GM18519 (cell line): ENCODE measurements around the gene RHBDF1.
"Not testable (repeated sequence)": the region's sequence is repeated elsewhere in the genome, so short reads cannot be mapped to it uniquely, and the experiment has no call there.

ENCODE experiments used
- ATAC-seq: cut with Tn5 transposase; IDR thresholded peaks from one replicate; pipeline ENCODE4 v1.9.1; 2021; ENCODE audit warnings: mild to moderate bottlenecking, moderate library complexity; ENCODE audit not compliant: unreplicated experiment, low FRiP score

RHBDF1 gene

DNA sequence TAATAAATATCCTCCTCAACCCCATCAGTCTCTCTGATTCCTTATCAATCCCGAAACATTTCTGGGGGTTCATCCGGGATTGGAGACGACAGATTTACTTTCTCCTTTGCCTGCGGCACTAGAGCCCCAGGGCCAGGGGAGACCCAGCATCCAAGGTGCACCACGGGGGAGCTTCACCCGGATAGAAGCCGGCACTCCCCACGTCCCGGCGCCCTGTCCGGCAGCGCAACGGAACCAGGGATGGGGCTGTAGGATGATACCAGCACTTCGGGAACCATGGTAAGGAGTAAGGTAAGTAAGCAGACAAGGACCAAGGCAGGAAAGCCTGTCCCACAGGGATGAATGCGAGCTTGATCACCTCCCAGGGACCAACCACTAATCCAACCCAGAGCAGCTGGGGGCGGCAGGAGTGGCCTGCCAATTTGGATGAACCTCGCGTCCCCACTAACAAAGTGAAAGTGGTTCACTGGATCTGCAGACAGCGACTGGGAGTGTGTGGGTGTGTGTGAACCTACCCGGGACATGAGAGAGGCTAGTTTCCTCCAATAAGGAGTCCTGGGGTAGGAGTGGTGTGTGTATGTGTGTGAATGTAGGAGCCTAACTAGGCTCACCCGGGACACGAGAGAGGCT is 30.9 kb downstream of the RHBDF1 start:
- no peak for ATAC-seq

DNA sequence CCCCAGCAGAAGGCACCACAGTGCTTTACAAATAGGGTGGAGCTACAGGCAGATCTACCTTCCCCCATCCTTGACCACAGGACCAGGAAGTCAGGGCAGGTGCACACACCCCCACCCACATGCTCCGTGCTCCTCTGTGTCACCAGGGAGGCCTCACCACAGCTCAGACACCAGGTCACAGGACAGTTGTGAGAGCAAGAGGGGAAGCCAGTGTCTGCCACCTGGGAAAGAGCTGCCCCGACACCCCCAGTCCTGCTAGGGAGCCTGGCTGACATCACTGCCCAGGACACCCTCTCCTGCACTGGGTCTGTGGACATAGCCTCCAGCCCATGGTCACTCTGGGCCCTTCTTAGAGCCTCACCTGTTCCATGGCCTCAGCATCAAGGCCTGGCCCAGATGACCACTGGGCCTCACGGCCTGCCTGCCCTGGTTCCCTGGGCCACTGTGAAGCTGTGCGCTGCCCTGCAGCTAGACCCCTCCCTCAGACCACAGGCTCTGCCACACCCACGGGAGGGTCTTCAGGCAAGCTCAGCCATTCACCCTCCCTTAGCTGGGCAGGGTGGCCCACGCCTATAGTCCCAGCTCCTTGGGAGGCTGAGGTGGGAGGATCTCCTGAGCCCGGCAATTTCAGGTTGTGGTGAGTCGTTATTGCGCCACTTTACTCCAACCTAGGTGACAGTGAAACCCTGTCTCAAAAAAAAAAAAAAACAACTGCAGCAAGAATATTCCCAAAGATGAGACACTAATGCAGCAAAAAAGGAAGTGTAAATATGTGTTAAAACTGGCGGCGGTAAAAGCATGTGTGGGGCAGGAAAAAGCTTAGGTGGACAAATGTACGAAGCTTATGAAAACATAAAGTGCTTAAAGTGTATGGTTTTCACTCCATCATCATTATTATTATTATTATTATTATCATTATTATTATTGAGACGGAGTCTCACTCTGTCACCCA is 33.2 kb downstream of the RHBDF1 start:
- ATAC-seq, result no peak

DNA sequence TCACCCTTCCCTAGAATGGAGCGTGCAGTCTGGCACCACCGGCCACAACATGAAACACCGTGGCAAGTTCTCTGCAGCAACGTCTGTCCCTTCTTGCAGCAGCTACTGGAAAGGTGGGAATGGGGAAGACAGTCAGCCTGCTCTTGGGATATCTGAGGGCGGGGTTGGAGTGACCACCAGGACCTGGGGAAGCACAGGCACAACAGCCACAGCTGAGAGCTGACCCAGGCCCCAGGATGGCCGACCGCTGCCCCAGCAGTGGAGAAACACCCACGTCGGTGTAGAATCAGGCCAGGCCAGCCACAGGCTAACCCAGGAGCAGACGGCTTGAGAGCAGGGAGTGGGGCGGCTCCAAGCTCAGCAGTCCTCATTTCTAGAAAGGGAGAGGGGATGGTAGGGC is 34.2 kb downstream of the RHBDF1 start:
- not testable (repeated sequence) for ATAC-seq

DNA sequence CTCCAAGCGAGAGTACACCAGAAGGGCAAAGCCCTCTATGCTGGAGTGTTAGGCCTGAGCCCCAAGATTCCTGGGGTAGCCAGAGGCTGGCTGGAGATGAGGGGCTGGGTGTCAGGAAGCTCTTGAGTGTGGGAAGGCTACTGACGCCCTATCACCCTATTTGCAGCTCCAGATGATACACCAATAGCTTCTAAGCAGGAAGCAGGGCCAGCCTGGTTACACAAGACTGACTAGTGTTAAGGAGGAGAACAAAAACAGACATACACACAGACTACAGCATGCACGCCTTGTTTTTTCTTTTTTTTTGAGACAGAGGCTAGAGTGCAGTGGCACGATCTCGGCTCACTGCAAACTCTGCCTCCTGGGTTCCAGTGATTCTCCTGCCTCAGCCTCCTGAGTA is 34.9 kb downstream of the RHBDF1 start:
- ATAC-seq, result no peak

DNA sequence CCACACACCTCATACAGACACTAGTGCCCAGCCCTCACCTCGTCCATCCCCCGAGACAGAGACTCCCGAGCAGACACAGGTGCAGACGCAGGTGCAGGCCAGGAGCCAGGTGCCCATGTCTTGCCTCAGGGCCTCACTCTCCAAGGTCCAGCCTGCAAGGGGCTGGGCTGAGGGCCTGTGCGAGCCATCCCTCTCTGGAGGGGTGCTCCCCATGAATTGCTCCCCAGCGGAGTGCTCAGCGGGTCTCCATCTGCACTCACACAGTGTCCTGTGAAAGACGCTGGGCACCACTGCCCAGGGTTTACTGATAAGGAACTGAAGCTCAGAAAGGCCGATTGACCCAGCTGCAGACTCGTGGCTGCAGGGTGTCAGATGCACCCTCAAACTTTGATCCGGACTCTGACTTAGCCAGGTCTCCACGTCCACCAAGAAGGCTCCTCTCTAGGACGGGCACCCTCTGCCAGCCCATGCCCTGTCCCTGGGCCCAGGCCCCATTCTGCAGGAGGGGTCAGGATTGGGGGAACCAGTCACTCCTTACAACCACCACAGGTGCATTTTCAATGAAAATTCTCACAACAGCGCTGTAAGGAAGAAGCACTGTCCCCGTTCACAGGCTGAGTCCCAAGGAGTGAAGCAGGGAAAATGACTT is 36.0 kb downstream of the RHBDF1 start:
- ATAC-seq, result no peak

DNA sequence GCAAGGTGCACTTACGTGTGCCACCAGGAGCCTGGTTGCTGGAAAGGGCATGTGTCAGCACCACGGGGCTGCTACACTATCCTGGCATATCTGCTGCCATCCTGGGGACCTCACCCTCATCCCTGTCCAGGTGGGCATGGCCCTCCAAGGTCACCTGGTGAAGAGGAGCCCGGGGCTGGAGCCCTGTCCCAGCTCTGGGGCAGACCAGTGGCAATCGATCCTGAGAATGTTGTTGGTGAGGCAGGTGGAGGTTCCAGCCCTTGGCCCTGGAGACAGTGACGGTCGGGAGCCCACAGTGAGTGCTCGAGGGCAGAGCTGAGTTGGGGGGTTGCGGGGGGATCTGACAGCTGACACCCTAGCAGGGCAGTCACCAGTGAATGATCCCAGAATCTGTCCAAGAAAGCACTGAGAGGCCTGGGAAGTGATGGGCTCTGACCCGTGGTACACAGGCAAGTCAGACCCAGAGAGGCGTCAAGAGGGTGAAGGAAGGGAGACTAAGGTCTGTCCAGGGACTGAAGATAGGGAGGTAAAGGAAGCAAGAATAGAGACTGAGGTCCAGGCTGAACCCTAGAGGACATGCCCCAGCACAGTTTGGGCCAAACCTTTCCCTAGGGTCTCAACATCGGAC is 36.6 kb downstream of the RHBDF1 start:
- no peak for ATAC-seq

DNA sequence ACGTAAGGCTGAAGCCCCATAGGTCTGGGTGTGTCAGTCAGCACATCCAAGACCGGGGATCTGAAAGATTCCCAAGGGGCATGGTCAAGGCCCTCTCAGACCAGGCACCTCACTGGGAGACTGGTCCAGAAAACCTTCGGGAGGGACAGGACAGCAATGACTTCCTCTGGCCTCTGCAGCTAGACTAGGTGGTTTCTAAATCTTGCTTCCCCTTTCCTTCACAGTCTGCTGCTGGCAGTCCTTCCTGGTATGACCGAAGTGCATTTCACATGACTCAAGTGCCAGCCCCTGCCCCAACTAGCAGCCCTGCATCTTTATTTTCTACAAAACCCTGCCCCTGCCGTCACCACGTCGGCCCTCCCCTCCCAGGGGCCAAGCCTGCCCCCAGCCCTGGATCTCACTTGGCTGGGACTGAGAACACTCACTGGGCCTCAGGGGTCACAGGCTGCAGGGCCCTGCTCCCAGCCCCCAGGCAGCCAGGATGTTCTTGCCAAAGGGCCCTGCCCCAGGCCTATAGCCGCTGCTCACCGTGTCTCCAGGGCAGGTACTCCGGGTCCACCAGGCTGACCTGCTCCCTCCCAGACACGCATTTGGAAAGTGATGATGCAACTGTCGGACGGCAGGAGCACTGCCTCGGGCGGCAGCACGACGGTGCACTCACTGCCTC is 37.3 kb downstream of the RHBDF1 start:
- ATAC-seq, result no peak

DNA sequence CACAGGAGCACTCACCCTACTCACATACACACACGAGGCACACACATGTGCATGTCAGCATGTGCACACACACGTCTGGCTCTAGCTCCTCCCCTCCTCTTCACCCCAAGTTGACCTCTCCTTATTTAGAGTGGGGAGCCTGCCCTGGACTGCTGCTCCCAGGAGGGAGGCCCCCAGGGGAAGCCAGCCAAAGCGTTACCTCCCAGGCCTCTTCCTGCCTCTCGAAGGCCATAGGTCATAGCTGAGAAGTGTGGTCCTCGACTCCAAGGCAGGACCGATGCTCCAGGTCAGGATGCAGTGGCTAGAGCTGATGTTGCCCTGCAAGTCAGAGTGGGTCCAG is 37.8 kb downstream of the RHBDF1 start:
- ATAC-seq, result no peak

DNA sequence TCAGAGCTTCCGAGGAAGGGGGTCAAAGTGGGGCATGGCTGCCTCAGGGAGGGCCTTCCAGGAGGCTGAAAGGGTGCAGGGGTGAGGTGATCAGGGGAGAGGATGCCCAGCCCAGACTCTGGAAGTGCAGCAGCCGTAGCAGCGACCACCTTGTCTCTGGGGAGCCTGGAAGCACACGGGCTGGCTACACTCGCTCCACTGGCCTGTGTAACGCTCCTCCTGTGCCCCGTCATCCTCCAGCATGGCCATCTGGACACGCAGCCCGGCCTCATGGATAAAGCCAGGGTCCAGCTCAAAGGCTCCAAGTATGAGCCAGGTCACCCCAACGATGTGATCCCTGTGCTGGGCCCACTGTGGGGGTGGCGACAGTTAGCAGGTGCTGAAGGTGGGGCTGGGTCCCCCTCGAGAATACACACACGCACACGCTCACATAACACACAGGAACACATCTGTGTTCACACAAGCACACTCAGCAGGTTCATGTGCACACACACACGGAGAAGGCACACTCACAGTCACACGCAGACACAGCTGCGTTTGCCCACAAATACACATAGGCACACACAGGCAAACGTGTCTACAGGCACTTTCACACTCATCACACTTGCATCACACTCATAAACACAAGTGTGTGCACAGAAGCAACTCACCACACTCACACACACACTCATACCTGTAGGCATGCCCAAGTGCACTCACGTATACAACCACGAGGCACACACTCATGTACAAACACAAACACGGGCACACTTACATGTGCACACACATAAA is 38.4 kb downstream of the RHBDF1 start:
- no peak for ATAC-seq

DNA sequence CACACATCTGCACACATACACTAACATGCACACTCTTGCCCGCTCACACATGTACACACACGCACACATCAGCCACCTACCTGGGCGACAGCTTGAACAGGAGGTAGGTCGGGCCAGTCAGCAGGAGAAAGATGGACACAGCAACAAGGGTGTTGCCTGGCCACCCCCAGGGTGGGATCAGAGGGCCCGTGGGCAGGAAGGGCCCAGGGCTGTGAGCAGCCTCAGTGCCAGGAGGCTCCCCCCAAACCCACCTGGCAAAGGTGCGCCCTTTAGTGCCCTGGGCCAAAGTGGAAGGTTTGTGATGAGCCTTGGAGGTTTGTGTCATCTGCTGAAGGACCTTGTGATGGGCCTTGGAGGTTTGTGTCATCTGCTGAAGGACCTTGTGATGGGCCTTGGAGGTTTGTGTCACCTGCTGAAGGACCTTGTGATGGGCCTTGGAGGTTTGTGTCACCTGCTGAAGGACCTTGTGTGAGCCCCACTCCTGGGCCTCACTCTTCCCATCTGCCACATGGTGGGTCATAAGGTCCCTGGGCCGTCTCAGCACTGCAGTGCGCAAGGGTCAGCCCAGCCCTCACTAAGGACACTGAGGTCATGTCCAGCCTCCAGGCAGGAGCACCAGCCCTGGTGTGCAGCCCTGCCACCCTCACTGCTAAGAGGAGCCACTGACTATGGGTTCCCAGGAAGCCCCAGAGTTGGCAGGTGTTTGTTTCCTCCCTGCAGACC is 39.1 kb downstream of the RHBDF1 start:
- ATAC-seq, result not testable (repeated sequence)

DNA sequence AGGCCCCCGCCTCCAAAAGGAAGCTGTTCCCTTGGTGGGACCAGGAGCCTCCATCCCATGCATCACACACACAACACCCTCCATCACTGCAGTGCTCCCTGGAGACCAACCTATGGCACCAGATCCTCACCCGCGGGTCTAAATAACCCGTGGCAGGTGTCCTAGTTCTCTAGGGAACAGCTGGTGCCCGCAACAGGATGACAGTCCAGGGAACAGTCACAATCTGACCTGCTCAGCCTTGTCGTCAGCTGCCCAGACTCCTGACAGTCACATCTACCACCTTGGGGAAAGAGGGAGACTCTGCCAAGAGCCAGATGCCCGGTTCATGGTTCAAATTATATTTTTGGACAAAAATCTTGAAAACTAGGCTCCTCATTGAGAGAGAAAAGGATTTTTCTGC is 41.8 kb downstream of the RHBDF1 start:
- ATAC-seq, result not testable (repeated sequence)

DNA sequence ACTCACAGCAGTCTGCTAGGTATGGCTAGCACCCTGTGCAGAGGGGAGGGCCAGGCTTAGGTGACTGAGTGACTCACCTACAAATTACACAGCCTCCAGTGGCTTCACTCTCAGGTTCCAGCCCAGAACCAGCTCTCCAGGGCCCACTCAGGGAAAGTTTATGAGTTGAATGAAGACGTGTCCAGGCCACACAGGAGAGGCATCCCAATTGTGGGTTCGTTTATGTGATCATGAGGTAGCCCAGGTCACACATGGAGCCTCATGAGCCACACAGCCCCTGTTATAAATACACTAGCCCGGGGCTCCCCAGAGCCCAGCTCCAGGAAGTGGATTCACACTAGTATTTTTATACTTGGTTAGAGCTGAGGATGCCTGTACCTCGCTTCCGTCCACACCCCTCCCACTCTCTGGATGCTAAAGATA is 46.5 kb downstream of the RHBDF1 start:
- peak; percentile 79 for ATAC-seq

DNA sequence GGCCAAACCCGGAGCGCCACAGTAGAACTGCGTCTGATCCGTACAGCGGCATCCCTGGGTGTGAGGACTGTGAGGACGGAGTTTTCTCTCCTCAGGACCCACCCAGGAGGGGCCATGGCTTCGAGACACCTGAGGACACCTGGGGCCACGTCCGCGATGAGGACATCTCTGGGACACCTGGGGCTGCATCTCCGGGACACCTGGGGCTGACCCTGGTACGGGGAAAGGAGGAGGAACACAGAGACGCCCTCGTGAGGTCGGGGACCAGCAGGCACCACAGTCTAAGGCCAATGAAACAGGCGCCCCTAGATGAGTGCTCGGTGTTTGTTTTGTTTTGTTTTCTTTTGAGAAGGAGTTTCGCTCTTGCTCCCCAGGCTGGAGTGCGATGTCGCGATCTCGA is 48.3 kb downstream of the RHBDF1 start:
- not testable (repeated sequence) for ATAC-seq

DNA sequence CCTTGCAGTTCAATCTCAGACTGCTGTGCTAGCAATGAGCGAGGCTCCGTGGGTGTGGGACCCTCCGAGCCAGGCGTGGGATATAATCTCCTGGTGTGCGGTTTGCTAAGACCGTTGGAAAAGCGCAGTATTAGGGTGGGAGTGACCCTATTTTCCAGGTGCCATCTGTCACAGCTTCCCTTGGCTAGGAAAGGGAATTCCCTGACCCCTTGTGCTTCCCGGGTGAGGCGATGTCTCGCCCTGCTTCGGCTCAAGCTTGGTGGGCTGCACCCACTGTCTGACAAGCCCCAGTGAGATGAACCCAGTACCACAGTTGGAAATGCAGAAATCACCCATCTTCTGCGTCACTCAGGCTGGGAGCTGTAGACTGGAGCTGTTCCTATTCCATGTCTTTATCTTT is 51.5 kb downstream of the RHBDF1 start:
- ATAC-seq, result not testable (repeated sequence)

DNA sequence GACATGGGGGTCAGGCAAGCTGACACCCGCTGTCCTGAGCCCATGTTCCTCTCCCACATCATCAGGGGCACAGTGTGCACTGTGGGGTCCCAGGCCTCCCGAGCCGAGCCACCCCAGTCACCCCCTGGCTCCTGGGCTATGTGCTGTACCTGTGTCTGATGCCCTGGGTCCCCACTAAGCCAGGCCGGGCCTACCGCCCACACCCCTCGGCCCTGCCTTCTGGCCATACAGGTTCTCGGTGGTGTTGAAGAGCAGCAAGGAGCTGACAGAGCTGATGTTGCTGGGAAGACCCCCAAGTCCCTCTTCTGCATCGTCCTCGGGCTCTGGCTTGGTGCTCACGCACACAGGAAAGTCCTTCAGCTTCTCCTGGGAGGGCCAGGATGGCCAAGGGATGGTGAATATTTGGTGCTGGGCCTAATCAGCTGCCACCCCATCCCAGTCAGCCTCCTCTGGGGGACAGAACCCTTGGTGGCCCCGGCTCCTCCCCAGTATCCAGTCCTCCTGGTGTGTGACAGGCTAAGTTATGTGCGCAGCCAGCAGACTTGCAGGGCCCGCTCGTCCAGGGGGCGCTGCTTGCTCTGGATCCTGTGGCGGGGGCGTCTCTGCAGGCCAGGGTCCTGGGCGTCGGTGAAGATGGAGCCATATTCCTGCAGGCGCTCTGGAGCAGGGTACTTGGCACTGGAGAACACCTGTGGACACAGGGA is 55.2 kb downstream of the RHBDF1 start:
- ATAC-seq, result not testable (repeated sequence)

DNA sequence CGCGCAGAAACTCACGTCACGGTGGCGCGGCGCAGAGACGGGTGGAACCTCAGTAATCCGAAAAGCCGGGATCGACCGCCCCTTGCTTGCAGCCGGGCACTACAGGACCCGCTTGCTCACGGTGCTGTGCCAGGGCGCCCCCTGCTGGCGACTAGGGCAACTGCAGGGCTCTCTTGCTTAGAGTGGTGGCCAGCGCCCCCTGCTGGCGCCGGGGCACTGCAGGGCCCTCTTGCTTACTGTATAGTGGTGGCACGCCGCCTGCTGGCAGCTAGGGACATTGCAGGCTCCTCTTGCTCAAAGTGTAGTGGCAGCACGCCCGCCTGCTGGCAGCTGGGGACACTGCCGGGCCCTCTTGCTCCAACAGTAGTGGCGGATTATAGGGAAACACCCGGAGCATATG is 61.7 kb downstream of the RHBDF1 start:
- not testable (repeated sequence) for ATAC-seq

DNA sequence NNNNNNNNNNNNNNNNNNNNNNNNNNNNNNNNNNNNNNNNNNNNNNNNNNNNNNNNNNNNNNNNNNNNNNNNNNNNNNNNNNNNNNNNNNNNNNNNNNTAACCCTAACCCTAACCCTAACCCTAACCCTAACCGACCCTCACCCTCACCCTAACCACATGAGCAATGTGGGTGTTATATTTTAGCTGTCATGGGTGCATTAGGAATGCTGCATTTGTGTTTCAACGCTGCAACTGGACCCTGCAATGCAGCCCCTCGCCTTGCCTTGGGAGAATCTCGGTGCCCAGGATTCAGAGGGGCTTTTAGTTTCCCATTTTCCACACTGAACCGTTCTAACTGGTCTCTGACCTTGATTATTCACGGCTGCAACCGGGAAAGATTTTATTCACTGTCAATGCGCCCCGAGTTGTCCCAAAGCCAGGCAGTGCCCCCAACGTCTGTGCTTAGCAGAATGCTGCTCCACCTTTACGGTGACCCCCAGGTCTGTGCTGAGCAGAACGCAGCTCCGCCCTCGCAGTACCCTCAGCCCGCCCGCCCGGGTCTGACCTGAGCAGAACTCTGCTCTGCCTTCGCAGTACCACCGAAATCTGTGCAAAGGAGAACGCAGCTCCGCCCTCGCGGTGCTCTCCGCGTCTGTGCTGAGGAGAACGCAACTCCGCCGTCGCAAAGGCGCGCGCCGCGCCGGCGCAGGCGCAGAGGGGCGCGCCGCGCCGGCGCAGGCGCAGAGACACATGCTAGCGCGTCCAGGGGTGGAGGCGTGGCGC is 62.3 kb downstream of the RHBDF1 start:
- ATAC-seq, result no peak
